Central memory CD8-positive, alpha-beta T cell (primary cell): ENCODE data around the gene ACAA2.

Experiments used
- ATAC-seq: fragments of 150-1000 bp; cut with Tn5 transposase; replicated peaks from 2 replicates; pipeline ENCODE4 v1.10.0; 2022; ENCODE audit warnings: mild to moderate bottlenecking, moderate FRiP score, moderate number of reproducible peaks; ENCODE audit not compliant: poor library complexity, severe bottlenecking; ENCODE audit errors: extremely low read depth
- DNase-seq, 2 donors: peaks; one replicate each; pipeline ENCODE4 v3.0.0; 2021; ENCODE audit warnings: low spot score in 2 of 2
- H3K27ac Mint-ChIP-seq: one replicate; pipeline ENCODE4 v1.8.0; 2022; ENCODE audit warnings: low read depth, mild to moderate bottlenecking, moderate library complexity, mixed read lengths
- H3K27me3 Mint-ChIP-seq: one replicate; pipeline ENCODE4 v1.8.0; 2022; ENCODE audit warnings: mixed read lengths
- H3K36me3 Mint-ChIP-seq: one replicate; pipeline ENCODE4 v1.8.0; 2022; ENCODE audit warnings: mild to moderate bottlenecking, moderate library complexity, mixed read lengths; ENCODE audit not compliant: insufficient read depth
- H3K4me1 Mint-ChIP-seq: one replicate; pipeline ENCODE4 v1.8.0; 2022; ENCODE audit warnings: mixed read lengths
- H3K4me3 Mint-ChIP-seq: one replicate; pipeline ENCODE4 v1.8.0; 2022; ENCODE audit warnings: mild to moderate bottlenecking, moderate library complexity, mixed read lengths
- H3K9me3 Mint-ChIP-seq: one replicate; pipeline ENCODE4 v1.8.0; 2022; ENCODE audit warnings: mixed read lengths

ACAA2 gene, protein sequence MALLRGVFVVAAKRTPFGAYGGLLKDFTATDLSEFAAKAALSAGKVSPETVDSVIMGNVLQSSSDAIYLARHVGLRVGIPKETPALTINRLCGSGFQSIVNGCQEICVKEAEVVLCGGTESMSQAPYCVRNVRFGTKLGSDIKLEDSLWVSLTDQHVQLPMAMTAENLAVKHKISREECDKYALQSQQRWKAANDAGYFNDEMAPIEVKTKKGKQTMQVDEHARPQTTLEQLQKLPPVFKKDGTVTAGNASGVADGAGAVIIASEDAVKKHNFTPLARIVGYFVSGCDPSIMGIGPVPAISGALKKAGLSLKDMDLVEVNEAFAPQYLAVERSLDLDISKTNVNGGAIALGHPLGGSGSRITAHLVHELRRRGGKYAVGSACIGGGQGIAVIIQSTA

DNA sequence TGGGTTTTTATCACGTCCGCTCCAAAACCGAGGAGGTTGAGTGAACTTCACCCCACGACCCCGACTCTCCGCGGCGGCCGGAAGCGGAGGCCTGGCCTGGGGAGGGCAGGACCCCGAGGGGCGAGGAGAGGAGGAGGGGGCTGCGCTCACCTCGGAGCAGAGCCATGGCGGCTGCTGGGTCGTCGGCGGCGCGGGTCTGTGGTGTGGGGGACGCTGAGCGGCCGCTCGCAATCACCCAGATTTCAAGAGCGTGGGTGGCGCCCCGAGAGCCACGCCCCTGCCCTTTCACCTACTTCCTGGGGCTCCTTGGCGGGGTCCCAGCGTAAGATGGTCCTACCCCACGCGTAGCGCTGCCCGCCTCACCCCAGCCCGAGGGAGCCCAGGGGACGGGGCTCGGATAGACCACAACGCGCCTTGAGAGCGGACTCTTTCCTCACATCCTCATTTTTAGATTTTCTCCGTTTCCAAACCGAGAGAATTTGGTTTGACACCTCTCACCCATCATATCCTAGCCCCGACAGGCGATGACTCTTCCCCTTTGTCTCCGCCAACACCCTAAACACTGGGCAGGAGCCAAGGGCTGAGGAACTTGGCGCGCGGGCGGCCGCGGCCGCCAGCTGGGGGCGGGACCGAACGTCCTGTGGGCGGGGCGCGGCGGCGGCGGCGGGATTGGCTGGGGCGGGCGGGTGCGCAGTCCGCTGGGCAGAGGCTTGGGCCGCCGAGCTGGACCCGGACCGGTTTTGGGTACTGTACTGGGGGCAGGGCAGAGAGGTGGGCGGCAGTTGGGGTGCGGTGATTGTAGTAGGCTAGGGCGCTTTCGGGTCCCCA lies at the start of gene ACAA2:
Gene ACAA2 (minus strand): TSS at position 215 of the 828 bp plus-strand sequence. CDS start 49 bp downstream, at position 166.
- peaks cover 56% of the 10 kb centered on the region for H3K4me1 Mint-ChIP-seq

DNA sequence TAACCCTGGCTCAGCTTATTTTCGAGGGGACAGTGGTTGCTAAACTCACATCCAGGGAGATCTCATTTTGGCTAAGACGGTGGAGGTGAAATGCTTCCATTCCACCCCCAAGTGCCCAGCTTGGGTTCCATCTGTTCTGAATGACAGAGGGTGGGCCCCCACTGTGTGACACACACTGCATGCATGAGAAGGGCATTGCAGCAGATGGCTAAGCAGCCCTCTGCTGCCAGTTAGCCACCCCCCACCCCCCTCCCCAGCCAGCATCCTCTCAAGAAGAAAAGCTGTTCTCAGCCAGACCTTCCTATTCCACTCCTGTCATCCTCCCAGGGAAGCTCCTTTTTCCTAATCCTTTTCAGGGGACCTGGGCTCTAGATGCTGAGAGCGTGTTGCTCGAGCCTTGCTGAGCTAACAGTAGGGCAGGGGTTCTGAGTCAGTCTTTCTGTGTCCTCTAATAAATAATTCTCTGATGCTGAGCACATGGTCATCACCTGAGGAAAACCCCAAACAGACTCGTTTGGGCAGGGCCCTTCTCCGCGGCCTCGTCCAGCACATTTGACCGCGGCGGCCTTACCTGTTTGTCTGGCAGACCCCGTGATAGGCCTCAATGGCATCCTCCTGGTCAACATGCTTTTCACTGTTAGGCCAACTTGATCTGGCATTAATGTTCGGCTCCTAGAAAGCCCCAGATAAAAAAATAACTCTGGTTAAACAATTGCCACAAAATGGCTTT lies 49.5 kb upstream of the ACAA2 start:
- Mint-ChIP-seq H3K27ac (no peak overlapping the region), H3K4me3 (no peak overlapping the region), H3K4me1 (no peaks in the 10 kb centered on the region), H3K36me3 (no peaks in the 10 kb centered on the region), H3K27me3 (peaks cover 26% of the 10 kb centered on the region), H3K9me3 (no peaks in the 10 kb centered on the region)
- no peak for ATAC-seq
- no peak for DNase-seq

More for the DNA sequence above, at the start of gene ACAA2:
- Mint-ChIP-seq H3K9me3 (peaks cover 3% of the 10 kb centered on the region), H3K36me3 (peaks cover 12% of the 10 kb centered on the region), H3K27me3 (no peaks in the 10 kb centered on the region), H3K27ac (peak within 1 kb of the TSS; percentile 96), H3K4me3 (peak within 1 kb of the TSS; percentile 92)
- peak; percentile 61 to 62 for DNase-seq
- peak; percentile 90 for ATAC-seq

DNA sequence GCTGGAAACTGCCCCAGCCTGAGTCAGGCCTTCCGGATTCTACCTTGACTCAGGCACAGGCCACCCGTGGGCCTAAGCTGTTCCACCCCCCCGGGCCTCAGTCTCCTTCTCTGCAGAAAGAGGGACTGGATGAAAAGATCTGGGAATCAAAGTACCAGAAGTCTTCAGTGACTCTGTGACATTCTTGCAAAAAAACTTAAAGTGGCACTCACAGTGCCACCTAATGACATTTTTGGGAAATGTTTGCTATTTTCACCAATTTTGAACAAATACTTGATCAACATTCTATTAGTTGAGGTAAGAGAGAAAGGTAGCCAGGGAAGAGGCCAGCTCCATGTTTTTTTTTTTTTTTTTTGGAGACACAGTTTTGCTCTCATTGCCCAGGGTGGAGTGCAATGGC lies 48.3 kb upstream of the ACAA2 start:
- no peak for ATAC-seq
- H3K27me3 Mint-ChIP-seq: peaks cover 18% of the 10 kb centered on the region
- H3K9me3 Mint-ChIP-seq: no peaks in the 10 kb centered on the region
- no peak overlapping the region for H3K4me3 Mint-ChIP-seq
- H3K4me1 Mint-ChIP-seq: no peaks in the 10 kb centered on the region
- no peak for DNase-seq
- H3K36me3 Mint-ChIP-seq: no peaks in the 10 kb centered on the region
- H3K27ac Mint-ChIP-seq: no peak overlapping the region

DNA sequence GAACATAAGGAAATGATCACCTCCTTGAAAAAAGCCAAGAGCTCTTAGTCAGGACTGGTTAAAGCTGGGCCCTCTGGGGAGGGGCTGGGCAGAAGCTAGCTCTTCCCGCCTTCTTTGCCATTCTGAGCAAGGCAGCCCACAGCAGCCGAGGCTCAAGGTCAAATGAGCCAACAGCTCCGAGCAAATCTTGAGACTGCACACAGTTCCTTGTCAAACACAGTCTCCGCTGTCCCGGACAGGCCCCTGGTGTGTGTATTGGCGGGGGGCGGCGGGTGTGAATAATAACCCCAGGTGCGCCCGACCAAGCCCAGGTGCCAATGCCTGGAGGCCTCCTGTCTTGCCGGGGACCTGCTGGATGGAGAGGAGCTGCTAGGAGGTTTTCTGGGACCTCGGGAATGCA lies 46.4 kb upstream of the ACAA2 start:
- peaks cover under 1% of the 10 kb centered on the region for H3K4me1 Mint-ChIP-seq
- H3K4me3 Mint-ChIP-seq: no peak overlapping the region
- no peak for ATAC-seq
- DNase-seq: no peak
- H3K27ac Mint-ChIP-seq: no peak overlapping the region
- peaks cover 7% of the 10 kb centered on the region for H3K27me3 Mint-ChIP-seq
- no peaks in the 10 kb centered on the region for H3K9me3 Mint-ChIP-seq
- H3K36me3 Mint-ChIP-seq: no peaks in the 10 kb centered on the region

DNA sequence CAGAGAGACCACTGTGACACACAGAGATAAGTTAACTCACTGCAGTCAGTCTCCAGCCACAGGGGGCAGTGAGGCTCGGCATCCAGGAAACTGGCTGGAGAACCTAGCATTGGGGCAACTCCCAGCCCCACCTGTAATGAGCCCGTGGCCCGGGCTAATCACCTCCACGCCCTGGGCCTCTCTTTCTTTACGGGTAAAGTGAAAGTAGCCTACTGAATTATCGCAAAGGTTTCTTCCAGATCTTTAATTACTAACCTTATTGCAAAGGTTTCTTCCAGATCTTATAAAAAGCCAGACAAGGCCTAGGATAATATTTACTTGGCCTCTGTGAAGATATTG lies 45.7 kb upstream of the ACAA2 start:
- Mint-ChIP-seq H3K36me3 (no peaks in the 10 kb centered on the region), H3K27me3 (peaks cover under 1% of the 10 kb centered on the region), H3K27ac (no peak overlapping the region), H3K4me3 (no peak overlapping the region), H3K9me3 (no peaks in the 10 kb centered on the region), H3K4me1 (peaks cover 5% of the 10 kb centered on the region)
- no peak for ATAC-seq
- DNase-seq: no peak

DNA sequence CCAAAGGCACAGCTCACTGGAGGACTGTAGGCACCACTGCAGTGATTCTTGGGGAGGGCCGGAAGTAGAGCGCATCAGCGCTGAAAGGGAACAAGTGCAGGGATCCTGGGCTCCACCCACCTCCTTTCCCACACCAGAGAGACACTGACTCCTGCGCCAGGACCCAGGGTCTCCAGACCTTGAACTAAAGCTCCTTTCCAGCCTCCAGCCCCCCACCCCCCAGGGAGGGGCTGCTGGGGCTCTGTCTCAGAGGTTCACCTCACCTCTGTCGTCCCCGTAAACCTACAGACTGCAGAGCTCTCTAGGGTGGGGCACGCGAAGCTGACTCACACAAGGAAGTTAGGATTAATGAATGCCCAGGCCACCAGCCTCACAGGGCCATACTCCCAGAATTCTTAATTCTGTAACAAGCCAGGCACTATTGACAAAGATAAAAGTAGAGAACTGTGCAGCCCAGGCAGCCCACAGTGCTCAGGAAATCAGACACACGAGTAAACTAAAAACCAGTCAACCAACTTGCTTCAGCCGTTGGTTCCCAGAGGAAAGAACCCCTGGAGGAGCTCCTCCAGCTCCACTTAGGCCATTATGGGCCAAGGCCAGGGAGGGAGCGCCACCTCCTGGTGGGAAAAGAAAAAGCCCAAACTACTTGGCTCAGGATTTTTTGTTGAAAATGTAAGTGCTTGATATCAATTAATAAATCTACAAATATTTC lies 45.1 kb upstream of the ACAA2 start:
- Mint-ChIP-seq H3K9me3 (no peaks in the 10 kb centered on the region), H3K4me3 (no peak overlapping the region), H3K4me1 (peaks cover 5% of the 10 kb centered on the region), H3K36me3 (no peaks in the 10 kb centered on the region), H3K27ac (no peak overlapping the region), H3K27me3 (no peaks in the 10 kb centered on the region)
- no peak for ATAC-seq
- DNase-seq: peak; percentile 41 to 49

DNA sequence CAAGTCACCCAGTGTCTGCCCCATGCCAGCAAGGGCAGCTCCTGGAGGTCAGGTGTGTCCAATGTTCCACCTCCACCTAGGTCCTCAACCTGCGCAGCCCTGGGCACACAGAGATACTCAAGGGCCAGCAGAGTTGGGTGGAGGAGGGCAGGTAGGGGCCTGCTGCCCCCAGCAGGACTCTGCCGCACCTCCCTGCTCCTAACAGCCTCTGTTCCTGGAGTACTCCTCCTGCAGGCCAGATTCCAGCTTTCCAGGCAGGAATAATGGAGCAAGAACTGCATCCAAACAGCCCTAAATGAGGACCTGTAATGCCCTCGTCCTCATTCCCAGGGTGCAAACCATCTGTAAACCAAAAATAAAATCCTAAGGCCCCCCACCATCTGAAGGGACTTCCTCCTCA lies 44.4 kb upstream of the ACAA2 start:
- Mint-ChIP-seq H3K27me3 (no peaks in the 10 kb centered on the region), H3K27ac (no peak overlapping the region), H3K36me3 (no peaks in the 10 kb centered on the region), H3K4me1 (peaks cover 5% of the 10 kb centered on the region), H3K9me3 (no peaks in the 10 kb centered on the region), H3K4me3 (no peak overlapping the region)
- ATAC-seq: no peak
- DNase-seq: no peak

DNA sequence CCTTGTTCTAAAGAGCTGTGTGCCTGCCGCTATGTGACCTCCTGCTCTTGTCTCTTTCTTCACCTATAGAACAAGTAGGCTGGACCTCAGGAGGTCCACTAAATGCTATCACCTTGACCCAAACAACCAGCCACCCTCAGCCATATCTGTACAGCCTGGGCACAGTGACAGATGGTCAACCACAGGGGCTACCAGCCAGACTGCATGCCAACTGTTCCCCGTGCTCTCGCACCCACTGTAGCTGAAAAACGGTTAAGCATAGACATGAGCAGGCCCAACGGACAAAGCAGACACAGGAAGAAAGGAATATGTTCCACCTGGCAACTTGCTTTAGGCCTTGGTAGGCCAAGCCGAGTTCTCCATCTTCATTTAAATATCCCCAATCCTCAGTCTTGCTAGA lies 43.2 kb upstream of the ACAA2 start:
- H3K9me3 Mint-ChIP-seq: no peaks in the 10 kb centered on the region
- H3K4me1 Mint-ChIP-seq: peaks cover 5% of the 10 kb centered on the region
- no peaks in the 10 kb centered on the region for H3K36me3 Mint-ChIP-seq
- ATAC-seq (no peak), DNase-seq (no peak)
- no peak overlapping the region for H3K4me3 Mint-ChIP-seq
- H3K27me3 Mint-ChIP-seq: no peaks in the 10 kb centered on the region
- no peak overlapping the region for H3K27ac Mint-ChIP-seq

DNA sequence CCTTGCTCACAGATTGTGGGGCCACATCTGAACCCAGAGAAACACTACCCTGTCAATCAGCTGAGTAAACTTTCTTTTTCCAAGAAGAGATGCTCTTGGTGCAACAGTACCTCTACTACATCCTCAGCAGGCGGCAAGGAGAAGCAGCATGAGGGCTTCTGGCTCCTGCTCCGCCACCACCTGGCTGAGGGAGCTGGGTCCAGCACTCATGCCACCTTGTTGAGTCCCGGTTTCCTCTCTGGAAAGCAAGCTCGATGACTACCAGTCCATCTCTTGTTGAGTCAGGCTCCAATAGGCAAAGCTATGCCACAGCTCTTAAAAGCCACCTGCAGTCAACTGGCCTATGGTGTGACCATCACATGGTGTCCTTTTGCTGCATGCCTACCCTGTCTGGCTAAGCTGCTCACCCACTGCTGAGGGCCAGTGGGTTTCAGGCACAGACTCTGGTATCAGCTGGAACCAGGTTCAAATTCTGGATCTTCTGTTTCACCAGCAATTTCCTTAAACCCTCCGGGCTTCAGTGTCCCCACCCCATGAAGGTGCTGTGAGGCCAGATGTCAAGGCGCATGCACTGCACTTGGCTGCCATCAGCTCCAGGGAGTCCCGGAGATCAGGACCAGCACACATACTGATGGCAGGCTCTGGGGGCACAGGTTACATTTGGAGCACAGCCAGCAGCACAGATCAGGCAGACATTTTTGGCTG lies 42.5 kb upstream of the ACAA2 start:
- DNase-seq: no peak
- Mint-ChIP-seq H3K27ac (no peak overlapping the region), H3K4me3 (no peak overlapping the region), H3K9me3 (no peaks in the 10 kb centered on the region), H3K4me1 (peaks cover 5% of the 10 kb centered on the region), H3K36me3 (no peaks in the 10 kb centered on the region), H3K27me3 (no peaks in the 10 kb centered on the region)
- no peak for ATAC-seq

DNA sequence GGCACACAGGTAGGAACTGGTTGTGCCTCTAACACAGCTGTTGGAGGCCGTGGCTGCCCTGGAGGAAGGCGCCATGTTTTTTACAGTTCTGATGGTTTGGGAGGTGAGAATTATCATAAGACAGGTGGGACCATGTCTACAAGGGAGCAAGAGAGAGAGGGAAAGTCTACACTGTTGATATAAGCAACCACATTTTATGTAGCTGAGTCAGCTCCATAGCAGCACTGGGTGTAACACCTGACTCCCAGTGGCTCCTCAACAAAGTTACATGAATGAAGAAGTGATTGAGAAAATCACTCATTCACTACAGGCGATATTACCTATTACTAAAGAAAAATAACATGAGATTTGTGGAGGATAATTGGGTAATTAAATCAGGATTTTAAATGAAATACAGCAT lies 41.3 kb upstream of the ACAA2 start:
- Mint-ChIP-seq H3K36me3 (no peaks in the 10 kb centered on the region), H3K27me3 (no peaks in the 10 kb centered on the region), H3K9me3 (no peaks in the 10 kb centered on the region), H3K4me1 (peaks cover 5% of the 10 kb centered on the region), H3K4me3 (no peak overlapping the region), H3K27ac (no peak overlapping the region)
- DNase-seq (no peak), ATAC-seq (no peak)

DNA sequence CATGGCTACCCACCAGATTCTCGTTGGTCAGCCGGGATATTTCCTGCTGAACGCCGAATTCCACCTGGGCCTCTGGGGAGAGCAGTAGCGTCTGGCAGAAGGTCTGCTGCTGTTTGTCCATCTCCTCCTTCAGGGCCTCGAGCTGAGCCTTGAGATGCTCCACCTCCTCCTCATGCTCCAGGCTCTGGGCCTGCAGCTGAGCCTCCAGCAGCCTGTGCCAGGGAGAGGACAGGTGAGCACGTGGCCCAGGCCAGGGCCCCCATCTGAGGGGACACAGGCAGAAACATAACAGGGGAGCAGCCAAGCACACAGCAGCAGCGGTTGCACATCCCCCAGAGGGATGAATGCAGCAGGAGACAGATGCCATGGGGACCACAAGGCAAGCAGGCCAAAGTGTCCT lies 40.1 kb upstream of the ACAA2 start:
- H3K9me3 Mint-ChIP-seq: no peaks in the 10 kb centered on the region
- H3K4me1 Mint-ChIP-seq: peaks cover 5% of the 10 kb centered on the region
- no peaks in the 10 kb centered on the region for H3K27me3 Mint-ChIP-seq
- no peaks in the 10 kb centered on the region for H3K36me3 Mint-ChIP-seq
- H3K4me3 Mint-ChIP-seq: no peak overlapping the region
- ATAC-seq (no peak), DNase-seq (no peak)
- H3K27ac Mint-ChIP-seq: no peak overlapping the region

DNA sequence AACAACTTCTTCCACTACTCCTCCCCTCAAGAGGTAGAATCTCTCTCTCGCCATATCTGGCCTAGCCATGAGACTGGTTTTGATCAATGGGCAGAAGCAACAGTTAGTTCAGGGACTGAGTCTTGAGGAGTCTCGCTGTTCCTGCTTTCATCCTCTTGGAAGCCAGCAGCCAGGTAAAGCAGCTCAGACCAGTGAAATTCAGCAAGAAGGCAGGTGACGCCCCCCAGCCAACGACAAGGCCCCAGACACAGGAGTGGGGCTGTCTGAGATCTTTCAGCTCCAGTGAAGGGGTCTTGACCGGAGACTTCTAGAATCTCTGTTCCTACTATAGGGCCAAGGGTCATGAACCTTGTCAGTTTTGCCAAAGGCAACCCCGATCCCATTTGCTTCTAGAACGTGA lies 39.7 kb upstream of the ACAA2 start:
- Mint-ChIP-seq H3K9me3 (no peaks in the 10 kb centered on the region), H3K4me1 (peaks cover 5% of the 10 kb centered on the region), H3K27ac (no peak overlapping the region), H3K36me3 (no peaks in the 10 kb centered on the region), H3K4me3 (no peak overlapping the region), H3K27me3 (no peaks in the 10 kb centered on the region)
- ATAC-seq (no peak), DNase-seq (no peak)
